Stimulated activated CD8-positive, alpha-beta memory T cell treated with anti-CD3 and anti-CD28 coated beads, Interleukin-12 subunit alpha, Interleukin-12 subunit beta, amount 100 ng/mL, for 24 hours (primary cell): ENCODE data around the gene MYOZ2.
"Not testable (repeated sequence)": the region's sequence is repeated elsewhere in the genome, so short reads cannot be mapped to it uniquely, and the experiment has no call there.

Source experiments
- DNase-seq: peaks from one replicate; pipeline ENCODE4 v3.0.0-alpha.2; 2020; ENCODE audit errors: extremely low read depth

Gene MYOZ2

DNA sequence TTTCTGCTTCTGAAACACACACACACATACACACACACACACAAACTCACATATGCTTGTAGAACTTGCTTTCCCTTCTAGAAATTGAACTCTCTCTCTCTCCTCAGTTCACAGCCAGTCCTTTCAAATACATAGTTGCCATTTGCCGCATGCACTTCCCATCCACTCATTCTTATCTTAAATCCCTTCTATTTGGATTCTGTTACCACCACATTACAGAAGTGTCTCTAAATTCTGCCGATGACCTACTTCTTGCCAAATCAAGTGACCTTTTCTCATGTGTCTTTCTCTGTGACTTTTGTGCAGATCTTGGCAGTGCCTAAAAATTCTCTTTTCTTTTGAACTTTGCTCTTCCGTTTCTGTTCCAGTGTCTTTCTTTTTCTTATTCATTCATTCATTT, 7.5 kb upstream of the MYOZ2 start:
- no peak for DNase-seq

DNA sequence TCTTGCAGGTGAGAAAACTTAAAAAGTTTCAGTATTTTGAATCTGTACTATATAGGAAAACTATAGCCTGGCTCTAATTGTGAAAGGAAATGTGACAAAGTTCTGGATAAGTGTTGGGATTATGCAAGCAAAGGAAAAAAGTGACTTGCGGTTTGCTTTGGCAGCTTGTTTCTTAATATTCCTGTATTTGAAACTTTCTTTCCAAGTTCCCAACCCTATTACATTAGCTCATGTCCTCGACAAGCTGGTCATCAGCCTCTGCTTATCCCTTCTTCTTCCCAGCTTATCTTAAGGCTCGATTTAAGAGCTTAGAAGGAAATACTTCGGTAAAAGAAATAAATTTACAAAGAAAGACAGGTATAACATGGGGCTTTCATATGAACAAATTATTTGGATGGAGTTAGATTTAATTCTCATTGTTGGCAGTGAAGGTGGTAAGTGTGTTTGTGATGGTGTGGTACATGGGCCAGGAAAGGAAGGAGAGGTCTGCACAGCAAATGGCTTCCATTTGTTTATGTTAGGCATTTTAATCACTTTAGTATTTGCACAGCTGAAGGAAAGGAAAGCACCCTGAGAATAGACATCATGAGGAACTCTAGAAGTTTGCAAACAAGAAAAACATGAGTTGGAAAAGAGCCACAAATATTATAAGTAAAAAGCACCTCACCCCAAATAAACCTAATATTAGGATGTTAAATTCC, 5.1 kb upstream of the MYOZ2 start:
- DNase-seq, result no peak

DNA sequence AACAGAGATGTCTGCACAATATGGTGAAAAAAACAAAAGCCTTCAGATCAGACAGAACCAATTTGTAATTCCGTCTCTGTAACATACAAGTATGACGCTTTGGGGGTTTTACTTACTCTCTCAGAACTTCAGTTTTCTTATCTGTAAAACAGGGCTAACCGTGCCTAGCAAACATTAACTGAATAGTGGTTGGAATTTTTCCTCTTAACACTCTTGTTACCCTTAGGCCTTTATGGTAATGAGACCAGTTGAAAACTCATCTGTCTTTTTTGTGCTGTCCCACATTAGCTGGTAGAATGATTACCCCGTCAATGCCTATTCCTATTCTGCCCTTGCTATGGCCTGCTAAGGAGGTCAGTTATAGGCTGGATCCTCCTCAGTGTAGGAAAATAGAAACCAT, 4.5 kb upstream of the MYOZ2 start:
- DNase-seq, result no peak

DNA sequence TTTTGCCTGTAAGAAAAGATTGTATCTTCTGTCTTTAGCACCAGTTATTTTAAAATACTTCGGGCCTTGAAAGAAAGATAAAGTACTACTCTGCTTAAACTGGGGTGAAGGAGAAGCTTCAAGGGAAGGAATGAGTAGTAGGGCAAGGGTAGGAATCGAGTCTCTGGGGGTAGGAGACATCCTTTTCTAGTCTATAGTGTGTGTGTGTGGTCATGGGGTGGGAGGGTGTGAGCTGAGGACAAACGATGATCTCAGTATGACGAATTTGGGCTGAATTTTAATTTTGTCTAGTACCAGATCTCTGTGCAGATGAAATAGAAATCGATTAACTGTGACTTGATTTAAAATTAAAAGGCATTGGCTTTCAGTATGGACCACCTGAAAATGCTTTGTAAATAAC, 3.3 kb upstream of the MYOZ2 start:
- no peak for DNase-seq

DNA sequence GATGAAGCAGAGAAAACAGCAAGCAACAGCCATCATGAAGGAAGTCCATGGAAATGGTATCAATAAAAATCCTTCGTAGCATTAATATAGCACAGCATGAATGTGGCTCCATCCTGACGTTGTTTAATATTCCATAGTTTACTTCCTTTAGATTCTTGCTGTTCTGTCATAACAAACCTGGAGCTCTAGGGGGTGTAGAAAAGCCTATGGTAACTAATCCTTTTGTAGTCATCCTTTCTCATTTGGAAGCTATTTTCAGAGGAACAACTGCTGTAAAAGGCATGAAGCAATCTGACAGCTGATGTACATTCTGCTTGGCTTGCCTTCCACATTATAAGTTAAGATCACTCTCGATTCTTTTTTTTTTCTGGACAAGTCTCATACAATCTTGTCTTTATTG, 914 bp downstream of the MYOZ2 start:
- DNase-seq, result no peak

DNA sequence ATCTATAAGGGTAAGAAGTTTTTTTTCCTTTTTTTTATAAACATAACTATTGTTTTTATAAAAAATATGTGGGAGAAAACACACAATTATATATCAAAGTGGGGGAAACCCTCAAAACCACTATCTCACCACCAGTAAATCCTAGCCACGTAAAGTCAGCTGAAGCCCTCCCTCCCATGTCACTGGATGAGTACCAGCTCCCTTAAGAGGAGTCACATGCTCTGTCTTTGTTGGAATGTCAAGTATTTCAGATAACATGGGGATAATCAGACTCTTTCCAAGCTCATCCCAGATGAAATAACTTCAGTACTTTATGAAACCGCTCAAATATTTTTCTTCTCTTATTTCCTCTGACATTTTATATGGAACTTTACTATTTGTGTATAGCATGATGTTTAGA, 2.4 kb downstream of the MYOZ2 start:
- DNase-seq, result no peak

DNA sequence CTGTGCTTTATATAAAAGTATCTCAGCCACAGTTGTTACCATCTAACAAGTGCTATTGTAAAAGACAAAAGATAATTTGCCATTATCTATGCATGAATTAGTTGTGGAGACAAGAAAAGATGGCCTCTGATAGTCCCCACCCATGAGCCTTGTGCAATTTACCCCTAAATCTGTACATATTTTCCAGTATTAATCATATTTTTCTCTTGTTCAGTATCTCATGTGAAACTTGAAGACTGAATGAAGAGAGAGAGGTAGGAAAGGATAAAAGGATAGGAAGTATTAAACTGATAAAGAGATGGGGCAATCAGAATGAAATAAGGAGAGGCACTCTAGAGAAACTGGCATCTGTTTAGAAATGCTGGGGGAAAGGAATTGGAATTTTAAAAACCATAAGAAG, 3.7 kb downstream of the MYOZ2 start:
- no peak for DNase-seq

DNA sequence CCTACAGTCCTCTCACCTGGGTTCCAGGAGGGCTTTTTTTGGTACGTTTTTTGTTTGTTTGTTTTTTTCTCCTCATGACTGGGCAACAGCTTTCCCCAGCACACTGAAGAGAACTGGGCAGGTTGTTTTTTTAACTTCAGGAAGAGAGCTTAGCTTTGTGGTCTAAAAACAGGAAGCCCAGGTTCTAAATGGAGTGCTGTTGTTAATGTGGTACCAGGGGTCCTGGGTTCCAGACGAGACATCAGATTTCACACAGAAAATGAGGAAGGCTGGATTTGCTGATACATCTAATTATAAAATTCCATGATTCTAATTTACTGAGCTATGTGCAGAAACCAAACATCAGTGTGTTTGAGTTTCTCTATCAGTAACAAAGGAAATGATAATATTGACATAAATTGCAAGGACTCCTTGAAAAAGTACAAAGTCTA, 4.2 kb downstream of the MYOZ2 start:
- no peak for DNase-seq

DNA sequence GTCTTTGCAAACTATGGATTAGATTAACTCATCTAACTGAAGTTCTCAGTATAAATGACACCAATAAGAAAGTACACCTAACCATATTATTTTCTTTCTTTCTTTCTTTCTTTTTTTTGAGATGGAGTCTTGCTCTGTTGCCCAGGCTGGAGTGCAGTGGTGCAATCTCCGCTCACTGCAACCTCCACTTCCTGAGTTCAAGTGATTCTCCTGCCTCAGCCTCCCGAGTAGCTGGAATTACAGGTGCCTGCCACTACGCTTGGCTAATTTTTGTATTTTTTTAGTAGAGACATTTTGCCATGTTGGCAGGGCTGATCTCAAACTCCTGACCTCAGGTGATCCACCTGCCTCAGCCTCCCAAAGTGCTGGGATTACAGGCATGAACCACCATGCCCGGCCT, 5.7 kb downstream of the MYOZ2 start:
- not testable (repeated sequence) for DNase-seq

DNA sequence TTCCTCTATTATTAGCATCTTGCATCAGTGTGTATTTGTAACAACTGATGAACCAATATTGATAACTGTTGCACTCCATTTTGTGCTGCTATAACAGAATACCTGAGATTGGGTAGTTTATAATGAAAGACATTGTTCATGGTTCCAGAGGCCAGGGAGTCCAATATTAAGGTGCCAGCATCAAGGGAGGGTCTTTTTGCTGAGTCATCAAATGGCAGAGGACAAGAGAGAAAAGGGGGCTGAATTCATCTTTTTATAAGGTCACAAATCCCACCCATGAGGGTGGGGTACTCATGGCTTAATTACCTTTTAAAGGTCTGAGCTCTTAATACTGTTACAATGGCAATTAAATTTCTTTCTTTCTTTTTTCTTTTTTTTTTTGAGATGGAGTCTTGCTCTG, 7.2 kb downstream of the MYOZ2 start:
- no peak for DNase-seq

DNA sequence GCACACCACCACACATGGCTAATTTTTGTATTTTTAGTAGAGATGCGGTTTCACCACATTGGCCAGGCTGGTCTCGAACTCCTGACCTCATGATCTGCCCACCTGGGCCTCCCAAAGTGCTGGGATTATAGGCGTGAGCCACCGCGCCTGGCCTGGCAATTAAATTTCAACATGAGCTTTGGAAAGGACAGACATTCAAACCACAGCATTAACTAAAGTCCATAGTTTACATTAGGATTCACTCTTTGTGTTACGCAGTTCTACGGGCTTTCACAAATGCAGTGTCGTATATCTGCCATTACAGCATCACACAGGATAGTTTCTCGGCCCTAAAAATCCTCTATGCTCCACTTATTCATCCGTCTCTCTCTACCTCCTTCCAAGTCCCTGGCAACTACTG, 7.7 kb downstream of the MYOZ2 start:
- DNase-seq, result not testable (repeated sequence)

DNA sequence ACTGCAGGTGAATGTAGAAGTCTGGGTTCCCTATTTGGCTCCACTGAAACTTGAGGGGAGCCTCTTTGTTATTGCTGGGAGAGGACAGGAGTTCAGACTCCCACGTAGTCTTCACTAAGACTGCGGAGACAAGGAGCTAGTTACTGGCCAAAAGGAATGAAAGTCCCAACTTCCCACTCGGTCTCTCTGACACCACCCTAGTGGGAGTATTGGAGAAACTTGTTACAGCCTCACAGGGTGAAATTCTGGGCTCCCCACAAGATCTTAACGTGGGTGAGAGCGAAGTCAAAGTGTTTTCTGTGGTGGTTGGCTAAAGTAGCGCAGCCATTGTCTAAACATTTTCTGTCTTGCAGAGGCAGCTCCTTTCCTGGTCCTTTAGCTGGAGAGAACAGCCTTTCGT, 13.5 kb downstream of the MYOZ2 start:
- DNase-seq, result no peak

DNA sequence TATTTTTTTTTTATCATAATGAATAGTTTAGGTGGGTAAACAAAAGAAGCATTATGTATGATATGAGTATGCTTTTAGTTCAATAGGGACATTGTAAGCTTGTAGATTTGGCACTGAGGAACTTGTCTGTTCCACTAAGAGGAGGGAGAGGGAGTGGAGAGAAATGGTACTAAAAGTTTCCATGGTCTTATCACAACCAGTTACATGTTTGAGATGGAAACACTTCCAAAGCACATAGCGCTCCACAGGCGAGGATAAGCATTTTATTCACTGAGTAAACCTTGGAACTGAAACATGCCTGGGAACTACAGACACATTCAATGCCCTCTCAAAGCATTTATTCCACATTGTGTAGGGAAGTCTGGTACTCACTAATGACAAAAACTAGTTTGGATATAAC, 15.5 kb downstream of the MYOZ2 start:
- no peak for DNase-seq

DNA sequence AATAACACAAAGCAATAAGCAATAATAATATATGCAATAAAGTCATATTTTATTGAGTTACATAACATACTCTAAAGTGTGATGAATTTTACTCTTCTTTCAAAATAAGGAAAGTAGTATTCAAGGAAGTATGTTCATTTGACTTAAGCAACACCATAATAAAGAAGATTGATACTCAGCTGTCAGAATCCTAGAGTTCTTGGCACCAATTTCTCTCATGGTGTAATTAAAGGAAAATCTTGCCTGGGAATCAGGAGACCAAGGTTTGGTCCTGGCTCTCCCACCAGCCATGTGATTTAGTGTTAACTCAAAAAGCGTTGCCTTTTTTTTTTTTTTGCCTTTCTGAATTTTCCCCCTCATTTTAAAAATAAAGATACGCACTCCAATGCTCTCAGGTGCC, 17.1 kb downstream of the MYOZ2 start:
- DNase-seq, result no peak

DNA sequence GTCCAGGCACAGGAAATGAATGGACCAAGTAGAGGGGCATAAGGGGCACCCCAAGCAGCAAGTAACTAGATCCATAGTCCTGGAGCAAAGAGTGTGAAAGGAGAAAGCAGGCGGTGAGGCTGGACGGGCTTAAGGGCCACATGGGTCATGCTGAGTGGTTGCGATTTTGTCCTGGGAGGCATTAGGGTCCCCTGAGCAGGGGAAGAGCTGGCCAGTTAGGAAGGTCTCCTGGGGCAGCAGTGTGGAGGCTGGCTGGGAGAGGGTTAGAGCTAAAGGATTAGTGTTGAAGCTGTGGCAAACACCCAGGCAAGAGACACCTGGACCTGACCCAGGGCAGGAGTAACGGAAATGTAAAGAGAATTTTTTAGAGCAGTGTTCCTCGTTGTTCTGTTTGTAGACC, 26.5 kb downstream of the MYOZ2 start:
- DNase-seq, result no peak

DNA sequence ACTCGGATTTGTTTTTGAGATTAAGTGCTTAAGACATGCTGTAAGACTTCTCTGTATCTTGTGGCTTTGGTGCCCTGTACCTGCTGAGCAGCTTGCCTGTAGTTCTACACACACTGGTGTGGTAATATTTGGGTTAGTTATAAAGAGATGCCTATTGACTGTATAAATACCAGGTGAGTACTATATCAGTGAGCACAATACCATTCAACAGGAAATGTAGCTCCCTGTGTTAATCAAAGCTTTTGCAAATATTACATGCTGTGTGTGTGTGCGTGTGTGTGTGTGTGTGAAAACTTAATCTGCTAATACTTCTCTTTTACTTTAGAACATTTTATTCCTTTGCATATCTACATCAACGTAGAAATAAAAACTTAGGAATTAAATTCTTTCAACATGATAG, 30.1 kb downstream of the MYOZ2 start:
- DNase-seq, result no peak

DNA sequence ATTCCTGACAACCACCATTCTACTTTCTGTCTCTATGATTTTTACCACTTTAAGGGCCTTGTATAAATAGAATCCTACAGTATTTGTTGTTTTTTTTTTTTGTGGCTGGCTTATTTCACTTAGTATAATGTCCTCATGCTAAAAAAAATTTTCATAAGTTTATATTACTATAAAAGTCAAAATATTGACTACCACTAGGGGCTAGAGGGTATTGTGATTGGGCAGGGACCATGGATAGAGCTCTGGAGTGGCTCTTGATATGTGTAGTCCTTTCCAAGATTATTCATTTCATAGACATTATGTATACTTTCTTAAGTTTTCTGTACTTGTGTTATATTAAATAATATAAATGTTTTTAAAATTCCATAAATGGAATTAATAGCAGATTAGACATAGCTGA, 34.6 kb downstream of the MYOZ2 start:
- no peak for DNase-seq

DNA sequence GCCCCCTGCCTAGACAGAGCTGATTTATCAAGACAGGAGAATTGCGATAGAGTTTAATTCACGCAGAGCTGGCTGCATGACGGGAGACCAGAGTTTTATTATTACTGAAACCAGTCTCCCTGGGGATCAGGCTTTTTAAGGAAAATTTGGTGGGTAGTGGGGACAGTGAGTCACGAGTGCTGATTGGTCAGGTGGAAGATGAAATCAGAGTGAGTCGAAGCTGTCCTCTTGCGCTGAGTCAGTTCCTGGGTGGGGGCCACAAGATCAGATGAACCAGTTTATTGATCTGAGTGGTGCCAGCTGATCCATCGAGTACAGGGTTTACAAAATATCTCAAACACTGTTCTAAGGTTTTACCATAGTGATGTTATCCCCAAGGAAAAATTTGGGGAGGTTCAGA, 36.6 kb downstream of the MYOZ2 start:
- DNase-seq, result no peak

DNA sequence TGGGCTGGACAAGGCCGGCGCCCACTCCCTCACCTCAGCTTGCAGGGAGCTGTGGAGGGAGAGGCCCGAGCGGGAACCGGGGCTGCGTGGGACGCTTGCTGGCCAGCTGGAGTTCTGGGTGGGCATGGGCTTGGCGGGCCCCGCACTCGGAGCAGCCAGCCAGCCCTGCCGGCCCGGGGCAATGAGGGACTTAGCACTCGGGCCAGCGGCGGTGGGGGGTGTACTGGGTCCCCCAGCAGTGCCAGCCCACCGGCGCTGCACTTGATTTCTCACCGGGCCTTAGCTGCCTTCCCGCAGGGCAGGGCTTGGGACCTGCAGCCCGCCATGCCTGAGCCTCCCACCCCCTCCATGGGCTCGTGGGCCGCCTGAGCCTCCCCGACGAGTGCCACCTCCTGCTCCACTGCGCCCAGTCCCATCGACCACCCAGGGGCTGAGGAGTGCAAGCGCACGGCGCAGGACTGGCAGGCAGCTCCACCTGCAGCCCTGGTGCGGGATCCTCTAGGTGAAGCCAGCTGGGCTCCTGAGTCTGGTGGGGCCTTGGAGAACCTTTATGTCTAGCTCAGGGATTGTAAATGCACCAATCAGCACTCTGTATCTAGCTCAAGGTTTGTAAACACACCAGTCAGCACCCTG, 38.2 kb downstream of the MYOZ2 start:
- not testable (repeated sequence) for DNase-seq

DNA sequence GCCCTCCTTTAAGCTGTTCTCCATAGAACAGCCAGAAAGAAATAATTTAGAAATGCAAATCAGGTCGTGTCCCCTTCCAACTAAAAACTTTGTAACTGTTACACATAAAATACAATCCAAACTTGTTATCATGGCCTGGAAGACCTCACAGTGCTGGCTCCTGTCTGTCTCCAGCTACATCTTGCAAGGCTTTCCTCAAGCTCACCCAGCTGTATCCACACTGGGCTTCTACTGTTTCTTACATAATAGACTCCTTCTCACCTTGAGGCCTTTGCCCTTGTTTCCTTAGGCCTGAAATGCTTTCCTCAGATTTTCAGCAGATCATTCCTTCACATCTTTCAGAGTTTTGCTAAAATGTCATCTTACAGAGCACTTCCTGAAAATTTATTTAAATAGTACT, 43.4 kb downstream of the MYOZ2 start:
- no peak for DNase-seq

DNA sequence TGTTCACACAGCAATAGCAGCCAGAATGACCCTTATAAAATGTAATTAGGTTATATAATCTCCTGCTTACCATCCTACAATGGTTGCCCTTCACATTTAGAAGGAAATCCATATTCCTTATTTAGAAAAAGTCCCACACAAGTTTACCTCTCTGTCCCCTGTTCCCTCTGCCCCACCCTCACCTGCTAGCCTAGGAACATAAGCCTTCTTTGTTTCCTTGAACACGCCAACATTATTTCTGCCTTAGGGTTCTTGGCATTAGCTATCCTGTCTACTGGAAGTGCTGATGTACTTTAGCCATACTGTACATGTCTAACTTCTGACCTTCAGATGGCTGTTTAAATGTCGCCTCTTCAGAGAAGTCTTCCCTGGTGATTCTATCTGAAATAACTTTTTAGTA, 48.5 kb downstream of the MYOZ2 start:
- DNase-seq, result no peak

DNA sequence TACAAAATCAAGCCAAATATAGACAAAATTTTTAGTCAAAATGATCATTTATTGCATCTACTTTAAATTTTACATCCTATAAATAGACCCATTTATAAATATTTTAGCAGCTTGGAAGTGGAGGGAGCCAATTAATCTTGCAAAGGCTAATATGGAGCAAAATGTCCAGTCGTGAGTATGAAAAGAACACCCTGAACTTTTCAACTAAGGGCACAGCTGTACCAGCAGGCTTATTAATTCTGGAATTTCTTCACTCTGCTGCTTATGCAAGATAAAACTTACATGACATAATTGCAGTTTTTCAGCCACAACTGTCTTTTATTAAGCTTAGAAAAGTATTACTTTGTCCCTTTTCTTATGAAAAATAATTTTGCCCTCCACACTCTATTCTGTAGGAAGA, 54.0 kb downstream of the MYOZ2 start:
- no peak for DNase-seq

DNA sequence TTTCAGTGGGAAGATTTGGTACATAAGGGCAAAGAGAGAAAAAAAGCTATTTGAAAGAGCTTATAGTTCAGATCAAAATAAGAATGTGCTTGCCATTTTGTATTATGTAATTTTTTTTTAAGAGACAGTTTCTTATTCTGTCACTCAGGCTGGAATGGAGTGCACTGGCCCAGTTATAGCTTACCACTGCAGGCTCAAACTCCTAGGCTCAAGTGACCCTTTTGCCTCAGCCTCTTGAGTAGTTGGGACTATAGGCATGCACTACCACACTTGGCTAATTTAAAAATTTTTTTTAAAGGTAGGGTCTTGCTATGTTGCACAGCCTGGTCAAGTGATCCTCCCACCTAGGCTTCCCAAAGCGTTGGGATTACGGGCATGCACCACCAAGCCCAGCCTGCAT, 54.7 kb downstream of the MYOZ2 start:
- DNase-seq, result no peak

DNA sequence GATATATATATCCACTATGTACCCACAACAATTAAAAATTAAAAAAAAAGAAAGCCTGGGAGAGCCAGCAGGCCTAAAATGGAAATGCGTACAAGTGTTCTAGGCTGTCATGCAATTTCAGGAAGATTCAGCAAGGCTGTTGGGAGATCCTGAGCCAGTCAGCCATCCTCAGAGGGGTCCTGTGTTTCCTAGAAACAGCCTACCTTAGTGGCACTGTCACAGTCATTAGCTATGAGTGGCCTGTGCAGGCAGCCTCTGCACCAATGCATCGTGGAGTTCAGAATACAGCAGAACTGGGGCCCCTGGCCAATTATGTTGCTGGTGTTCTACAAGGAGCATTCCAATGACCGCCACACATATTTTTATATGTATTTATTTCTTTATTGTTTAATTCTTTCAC, 55.9 kb downstream of the MYOZ2 start:
- no peak for DNase-seq
